Measurements from ENCODE around the gene GALNT18.
A peak's percentile ranks its signal among the peaks of the same experiment; 100 is the strongest.

GALNT18 gene

DNA sequence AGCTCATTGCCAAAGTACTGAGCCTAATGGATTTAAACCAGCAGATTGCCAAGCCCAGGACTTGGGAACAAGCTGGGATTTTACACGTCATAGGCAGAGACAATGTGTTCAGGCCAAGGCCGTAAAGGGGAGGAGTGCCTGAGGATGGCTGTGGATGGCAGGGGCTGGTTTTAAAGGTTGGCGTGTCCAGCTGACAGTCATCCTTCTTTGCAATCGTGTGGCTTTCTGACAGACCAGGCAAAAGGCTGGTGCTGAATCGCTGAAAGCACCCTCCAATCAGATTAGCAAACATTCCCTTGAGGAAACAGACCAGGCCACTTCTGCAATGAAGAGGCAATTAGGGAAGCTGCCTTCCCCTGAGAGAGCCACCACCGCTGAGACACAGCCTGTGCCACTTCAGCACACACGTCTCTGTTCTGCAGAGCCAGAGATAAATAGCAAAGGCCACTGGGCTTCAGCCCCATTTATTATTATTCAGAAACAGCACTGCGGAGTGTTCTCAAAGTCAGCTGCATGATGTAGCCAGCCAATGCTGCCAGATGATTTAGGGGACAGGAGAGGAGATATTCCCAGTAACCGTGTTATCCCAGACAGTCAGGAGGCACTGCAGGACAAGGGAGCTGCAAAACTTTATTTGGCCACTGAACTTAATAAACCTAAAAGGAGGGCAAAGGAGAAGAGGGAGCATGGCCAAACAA lies 214.6 kb downstream of the GALNT18 start:
- Mint-ChIP-seq H3K4me3 (no peak overlapping the region), H3K27me3 (peaks cover 67% of the 10 kb centered on the region), H3K36me3 (ENCODE audit: low read depth) (peaks cover 46% of the 10 kb centered on the region), H3K9me3 (no peaks in the 10 kb centered on the region), H3K27ac (peak overlapping the region; percentile 79), H3K4me1 (ENCODE audit: low read depth) (peaks cover 80% of the 10 kb centered on the region)
- intact Hi-C loops (cut with micrococcal nuclease) = no loop called here

DNA sequence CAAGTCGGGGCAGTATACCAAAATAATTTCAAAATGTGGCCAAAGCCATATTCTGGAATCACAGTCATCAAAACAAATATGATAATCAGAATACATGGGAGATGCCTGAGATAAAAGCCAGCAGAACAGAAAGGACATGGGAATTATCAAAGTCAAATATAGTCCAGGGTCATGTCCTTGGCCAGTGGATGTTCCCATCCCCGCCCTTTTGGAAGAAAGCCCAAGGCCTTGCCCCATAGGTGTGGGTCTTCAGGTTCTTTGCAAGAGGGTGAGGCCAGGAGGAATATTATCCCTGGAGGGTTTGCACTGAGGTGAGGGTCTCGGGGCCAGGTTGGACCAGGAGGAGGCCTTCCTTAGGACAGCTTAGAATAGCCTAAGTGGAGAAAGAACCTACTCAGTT lies 215.2 kb downstream of the GALNT18 start:
- Mint-ChIP-seq H3K36me3 (ENCODE audit: low read depth) (peaks cover 46% of the 10 kb centered on the region), H3K9me3 (no peaks in the 10 kb centered on the region), H3K27me3 (peaks cover 65% of the 10 kb centered on the region), H3K27ac (peak overlapping the region; percentile 79), H3K4me1 (ENCODE audit: low read depth) (peaks cover 77% of the 10 kb centered on the region), H3K4me3 (no peak overlapping the region)
- intact Hi-C loops (cut with micrococcal nuclease) = no loop called here

GRCh38 chr11:11403763-11404725 lies 217.8 kb downstream of the GALNT18 start:
- no peaks in the 10 kb centered on the region for H3K9me3 Mint-ChIP-seq
- intact Hi-C loops (cut with micrococcal nuclease) = no loop called here
- H3K27ac Mint-ChIP-seq = peak overlapping the region; percentile 29
- peaks cover 55% of the 10 kb centered on the region for H3K36me3 Mint-ChIP-seq (ENCODE audit: low read depth)
- H3K4me1 Mint-ChIP-seq (ENCODE audit: low read depth) = peaks cover 69% of the 10 kb centered on the region
- H3K27me3 Mint-ChIP-seq = peaks cover 49% of the 10 kb centered on the region
- no peak overlapping the region for H3K4me3 Mint-ChIP-seq

DNA sequence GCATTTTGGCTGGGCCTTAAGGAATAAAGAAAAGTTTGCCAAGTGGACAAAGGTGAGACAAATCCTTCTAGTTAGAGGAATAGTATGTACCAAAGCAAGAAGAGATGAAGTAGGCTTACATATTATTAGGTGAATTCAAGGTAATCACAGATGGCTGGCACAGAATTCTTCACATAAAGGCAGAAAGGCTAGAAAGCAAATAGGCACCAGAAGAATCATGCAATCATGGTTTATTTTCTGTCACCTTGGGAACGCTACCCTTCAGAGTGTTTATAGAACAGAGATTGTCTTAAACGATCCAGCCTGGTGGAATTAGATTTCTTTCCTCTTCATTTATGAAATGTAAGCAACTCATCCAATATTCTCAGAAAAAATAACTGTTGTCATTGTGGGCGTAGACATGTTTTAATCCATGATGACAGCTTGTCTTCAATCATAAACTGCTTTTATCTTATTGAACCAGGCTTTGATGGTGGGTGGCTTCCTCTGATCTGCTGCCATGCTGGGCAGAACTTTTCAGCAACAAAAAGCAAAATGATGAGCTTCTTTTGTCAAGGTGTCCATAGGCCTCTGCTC lies 219.8 kb downstream of the GALNT18 start:
- intact Hi-C loops (cut with micrococcal nuclease) = no loop called here
- Mint-ChIP-seq H3K9me3 (no peaks in the 10 kb centered on the region), H3K4me1 (ENCODE audit: low read depth) (peaks cover 66% of the 10 kb centered on the region), H3K27ac (no peak overlapping the region), H3K4me3 (no peak overlapping the region), H3K36me3 (ENCODE audit: low read depth) (peaks cover 55% of the 10 kb centered on the region), H3K27me3 (peaks cover 48% of the 10 kb centered on the region)

DNA sequence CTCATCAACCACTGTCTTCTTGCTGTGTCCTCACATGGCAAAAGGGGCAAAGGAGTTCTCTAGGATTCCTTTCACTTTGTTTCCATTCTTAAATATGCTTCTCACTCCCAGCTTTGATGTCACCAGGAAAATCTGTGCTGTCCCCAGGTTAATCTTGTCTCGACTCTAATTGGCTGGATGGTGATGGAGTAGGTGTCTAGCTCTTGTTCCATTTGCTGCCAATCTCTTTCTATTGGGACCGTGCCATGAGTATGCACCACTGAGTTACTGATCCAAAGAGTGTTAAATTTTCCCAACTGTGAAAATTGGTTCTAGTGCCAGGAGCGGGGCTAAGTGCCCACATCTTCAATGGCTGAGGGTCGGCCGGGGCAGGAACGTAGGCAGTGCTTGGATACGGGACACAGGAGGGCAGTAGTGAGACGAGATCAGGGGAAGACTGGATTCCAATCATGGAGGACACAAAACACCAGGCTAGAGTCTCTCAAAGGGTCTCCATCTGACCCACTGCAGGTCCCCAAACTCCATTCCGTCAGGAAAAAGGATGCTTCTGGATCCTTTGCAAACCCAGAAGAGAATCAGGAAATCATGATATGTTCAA lies 221.1 kb downstream of the GALNT18 start:
- Mint-ChIP-seq H3K36me3 (ENCODE audit: low read depth) (peaks cover 64% of the 10 kb centered on the region), H3K4me3 (no peak overlapping the region), H3K4me1 (ENCODE audit: low read depth) (peaks cover 71% of the 10 kb centered on the region), H3K9me3 (no peaks in the 10 kb centered on the region), H3K27ac (no peak overlapping the region), H3K27me3 (peaks cover 51% of the 10 kb centered on the region)
- intact Hi-C loops (cut with micrococcal nuclease) = no loop called here

DNA sequence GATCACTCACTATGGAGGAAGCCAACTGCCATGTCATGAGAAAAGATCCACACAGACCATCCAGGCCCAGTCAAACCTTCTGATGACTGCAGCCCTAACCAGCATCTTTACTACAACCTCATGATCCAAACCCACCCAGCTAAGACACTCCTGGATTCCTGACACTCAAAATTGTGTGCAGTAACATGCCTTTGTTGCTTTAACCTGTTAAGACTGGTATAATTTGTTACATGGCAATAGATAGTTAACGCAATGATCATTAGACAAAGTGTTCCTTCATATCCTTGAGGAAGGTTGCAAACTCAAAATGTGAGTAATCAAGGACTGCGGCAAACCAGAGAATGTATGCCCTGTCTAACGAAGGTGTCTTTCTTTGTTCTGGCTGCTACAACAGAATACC lies 221.7 kb downstream of the GALNT18 start:
- H3K27ac Mint-ChIP-seq = no peak overlapping the region
- peaks cover 64% of the 10 kb centered on the region for H3K36me3 Mint-ChIP-seq (ENCODE audit: low read depth)
- intact Hi-C loops (cut with micrococcal nuclease) = no loop called here
- peaks cover 71% of the 10 kb centered on the region for H3K4me1 Mint-ChIP-seq (ENCODE audit: low read depth)
- H3K27me3 Mint-ChIP-seq = peaks cover 49% of the 10 kb centered on the region
- no peaks in the 10 kb centered on the region for H3K9me3 Mint-ChIP-seq
- H3K4me3 Mint-ChIP-seq = no peak overlapping the region

- Mint-ChIP-seq H3K4me1 (ENCODE audit: low read depth) (peaks cover 71% of the 10 kb centered on the region), H3K27me3 (peaks cover 34% of the 10 kb centered on the region), H3K36me3 (ENCODE audit: low read depth) (peaks cover 44% of the 10 kb centered on the region), H3K4me3 (no peak overlapping the region), H3K9me3 (no peaks in the 10 kb centered on the region), H3K27ac (peak overlapping the region; percentile 63)
- intact Hi-C loops (cut with micrococcal nuclease) = no loop called here
These were observed 224.0 kb downstream of the GALNT18 start for GRCh38 chr11:11397781-11398180.

DNA sequence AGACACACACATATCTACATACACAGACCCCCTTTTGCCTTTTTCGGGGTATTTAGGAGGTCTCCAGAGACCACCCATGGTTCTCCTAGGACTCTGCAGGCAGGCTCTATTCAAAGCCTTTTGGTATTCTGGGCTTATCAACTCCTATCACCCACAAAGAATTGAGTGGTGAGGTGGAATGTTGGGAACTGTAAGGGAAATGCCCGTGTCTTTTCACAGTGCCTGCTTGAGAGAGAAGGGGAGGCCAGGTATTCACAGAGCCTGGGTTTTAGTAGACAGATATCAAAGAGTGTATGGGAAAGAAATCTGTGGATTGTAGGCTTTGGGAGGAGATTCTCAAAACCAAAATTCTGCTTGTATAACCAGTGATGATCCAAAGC lies 224.8 kb downstream of the GALNT18 start:
- intact Hi-C loops (cut with micrococcal nuclease) = no loop called here
- Mint-ChIP-seq H3K4me3 (no peak overlapping the region), H3K27me3 (peaks cover 27% of the 10 kb centered on the region), H3K9me3 (no peaks in the 10 kb centered on the region), H3K36me3 (ENCODE audit: low read depth) (peaks cover 37% of the 10 kb centered on the region), H3K27ac (peak overlapping the region; percentile 63), H3K4me1 (ENCODE audit: low read depth) (peaks cover 71% of the 10 kb centered on the region)

DNA sequence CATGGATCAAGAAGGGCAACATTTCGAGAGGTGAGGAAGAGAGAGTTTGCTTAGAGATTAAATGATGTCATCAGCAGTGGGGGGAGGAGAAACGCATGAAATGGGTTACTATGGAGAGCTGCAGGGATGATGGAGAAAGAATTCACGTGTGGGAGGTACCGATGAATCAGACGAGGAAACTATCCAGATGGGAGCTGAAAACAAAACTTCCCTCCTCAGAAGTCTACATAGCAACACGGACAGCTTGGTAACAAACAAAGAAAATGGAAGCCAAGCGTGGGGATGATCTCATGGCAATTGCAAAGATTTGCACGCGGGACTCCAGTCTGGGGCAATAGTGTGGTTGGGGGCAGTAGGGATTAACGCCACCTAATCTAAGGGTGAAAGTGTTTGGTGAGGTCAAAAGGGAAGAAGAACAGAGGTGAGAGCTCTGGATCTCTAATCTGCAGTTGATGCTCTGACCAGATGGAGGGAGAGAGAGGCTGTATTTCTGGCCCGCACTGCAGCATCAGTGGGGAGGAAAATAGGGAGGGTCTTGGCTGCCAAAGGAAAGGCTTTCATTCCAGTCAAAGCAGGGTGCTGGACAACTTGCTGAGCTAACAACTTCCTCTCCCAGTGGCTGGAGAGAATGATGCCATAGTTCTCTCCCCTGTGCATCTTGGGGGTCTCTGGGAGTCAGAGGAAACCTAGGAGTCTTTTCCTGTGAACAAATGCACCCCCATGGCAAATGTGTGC lies 225.3 kb downstream of the GALNT18 start:
- no peaks in the 10 kb centered on the region for H3K9me3 Mint-ChIP-seq
- H3K4me1 Mint-ChIP-seq (ENCODE audit: low read depth) = peaks cover 67% of the 10 kb centered on the region
- intact Hi-C loops (cut with micrococcal nuclease) = no loop called here
- H3K4me3 Mint-ChIP-seq = no peak overlapping the region
- peaks cover 24% of the 10 kb centered on the region for H3K27me3 Mint-ChIP-seq
- H3K27ac Mint-ChIP-seq = peak overlapping the region; percentile 63
- H3K36me3 Mint-ChIP-seq (ENCODE audit: low read depth) = peaks cover 31% of the 10 kb centered on the region

GRCh38 chr11:11395126-11395525 lies 226.7 kb downstream of the GALNT18 start:
- H3K9me3 Mint-ChIP-seq = no peaks in the 10 kb centered on the region
- no peak overlapping the region for H3K4me3 Mint-ChIP-seq
- no peak overlapping the region for H3K27ac Mint-ChIP-seq

DNA sequence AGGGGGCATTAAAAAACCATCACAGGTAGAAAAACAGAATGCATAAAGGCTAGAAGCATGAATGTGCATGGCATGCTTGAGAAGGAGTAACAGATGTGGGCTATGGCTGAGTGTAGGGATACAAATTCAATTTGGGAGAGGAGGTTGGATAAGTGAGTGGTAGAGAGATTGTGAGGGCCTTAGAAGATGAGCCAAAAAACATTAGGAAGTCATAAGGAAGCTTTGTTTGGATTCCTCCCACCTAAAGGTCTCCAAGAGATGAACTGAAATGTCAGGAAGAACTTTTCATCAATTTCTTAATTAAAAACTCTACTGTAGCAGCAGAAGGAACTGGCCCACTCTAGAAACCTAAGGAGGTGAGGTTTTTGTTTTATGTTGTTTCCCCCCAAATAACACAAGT lies 227.6 kb downstream of the GALNT18 start:
- no peaks in the 10 kb centered on the region for H3K9me3 Mint-ChIP-seq
- H3K27me3 Mint-ChIP-seq = peaks cover 18% of the 10 kb centered on the region
- intact Hi-C loops (cut with micrococcal nuclease) = no loop called here
- peaks cover 27% of the 10 kb centered on the region for H3K36me3 Mint-ChIP-seq (ENCODE audit: low read depth)
- no peak overlapping the region for H3K27ac Mint-ChIP-seq
- H3K4me3 Mint-ChIP-seq = no peak overlapping the region
- peaks cover 75% of the 10 kb centered on the region for H3K4me1 Mint-ChIP-seq (ENCODE audit: low read depth)

More at GRCh38 chr11:11395126-11395525, 226.7 kb downstream of the GALNT18 start:
- Mint-ChIP-seq H3K36me3 (ENCODE audit: low read depth) (peaks cover 24% of the 10 kb centered on the region), H3K27me3 (peaks cover 18% of the 10 kb centered on the region), H3K4me1 (ENCODE audit: low read depth) (peaks cover 68% of the 10 kb centered on the region)
- intact Hi-C loops (cut with micrococcal nuclease) = no loop called here

DNA sequence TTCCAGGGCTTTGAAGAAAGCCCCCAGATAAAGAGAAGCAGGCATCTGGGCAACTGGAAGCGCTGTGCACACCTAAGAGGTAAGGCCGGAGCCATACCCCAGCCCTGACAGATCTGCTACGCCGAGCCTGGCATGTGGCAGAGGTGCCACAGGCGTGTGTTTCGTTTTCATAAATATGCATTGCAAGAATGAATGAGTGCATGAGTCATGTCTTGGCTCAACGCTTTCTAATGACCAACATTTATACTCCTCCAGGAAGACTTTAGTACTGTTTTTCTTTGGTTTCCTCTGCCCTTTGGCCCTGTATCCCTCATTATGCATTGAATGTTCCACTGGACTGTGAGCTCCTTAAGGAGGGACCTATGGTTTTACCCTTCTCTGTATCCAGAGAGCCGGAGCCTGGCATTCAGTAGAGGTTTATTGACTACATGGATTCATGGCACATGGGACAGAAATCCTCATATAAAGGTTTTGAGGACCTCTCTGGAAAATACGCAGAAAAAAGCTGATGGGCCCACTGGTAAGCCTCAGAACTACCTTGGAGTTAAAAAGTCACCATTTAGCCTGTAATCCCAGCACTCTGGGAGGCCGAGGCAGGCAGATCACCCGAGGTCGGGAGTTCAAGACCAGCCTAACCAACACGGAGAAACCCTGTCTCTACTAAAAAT lies 229.9 kb downstream of the GALNT18 start:
- Mint-ChIP-seq H3K4me3 (no peak overlapping the region), H3K9me3 (no peaks in the 10 kb centered on the region), H3K27ac (no peak overlapping the region), H3K27me3 (peaks cover 26% of the 10 kb centered on the region), H3K36me3 (ENCODE audit: low read depth) (peaks cover 45% of the 10 kb centered on the region), H3K4me1 (ENCODE audit: low read depth) (peaks cover 72% of the 10 kb centered on the region)
- intact Hi-C loops (cut with micrococcal nuclease) = no loop called here

GRCh38 chr11:11391169-11391568 lies 230.6 kb downstream of the GALNT18 start:
- H3K4me1 Mint-ChIP-seq (ENCODE audit: low read depth) = peaks cover 71% of the 10 kb centered on the region
- H3K4me3 Mint-ChIP-seq = no peak overlapping the region
- intact Hi-C loops (cut with micrococcal nuclease) = no loop called here
- peaks cover 26% of the 10 kb centered on the region for H3K27me3 Mint-ChIP-seq
- H3K27ac Mint-ChIP-seq = peak overlapping the region; percentile 46
- no peaks in the 10 kb centered on the region for H3K9me3 Mint-ChIP-seq
- peaks cover 42% of the 10 kb centered on the region for H3K36me3 Mint-ChIP-seq (ENCODE audit: low read depth)

All from dendritic cell treated with granulocyte-macrophage colony-stimulating factor and Interleukin-4, amounts not matched to agents 40 ng/mL and 50 ng/mL, for 4 days (primary cell).